ENCODE measurements around the gene AP3D1.

Gene AP3D1

GRCh38 chr19:2126879-2127518 lies 24.4 kb downstream of the AP3D1 start:
- no peak for DNase-seq

- no peak for DNase-seq
Observed at GRCh38 chr19:2123682-2124387, 27.5 kb downstream of the AP3D1 start.

GRCh38 chr19:2122982-2123381 lies 28.4 kb downstream of the AP3D1 start:
- no peak for DNase-seq

GRCh38 chr19:2122251-2122650 lies 29.1 kb downstream of the AP3D1 start:
- no peak for DNase-seq

- DNase-seq, result no peak
Observed at GRCh38 chr19:2121416-2122051, 29.8 kb downstream of the AP3D1 start.

- DNase-seq, result no peak
Observed at GRCh38 chr19:2120821-2121220, 30.5 kb downstream of the AP3D1 start.

GRCh38 chr19:2119921-2120785 lies 31.2 kb downstream of the AP3D1 start:
- DNase-seq, result no peak

- no peak for DNase-seq
Observed at GRCh38 chr19:2118438-2118837, 32.9 kb downstream of the AP3D1 start.

GRCh38 chr19:2117215-2117960 lies 34.0 kb downstream of the AP3D1 start:
- DNase-seq, result no peak

GRCh38 chr19:2116507-2116906 lies 34.9 kb downstream of the AP3D1 start:
- DNase-seq, result no peak

- DNase-seq, result no peak
Observed at GRCh38 chr19:2115911-2116426, 35.4 kb downstream of the AP3D1 start.

- no peak for DNase-seq
Observed at GRCh38 chr19:2115324-2115723, 36.0 kb downstream of the AP3D1 start.

GRCh38 chr19:2114821-2115220 lies 36.5 kb downstream of the AP3D1 start:
- DNase-seq, result no peak

GRCh38 chr19:2114218-2114617 lies 37.1 kb downstream of the AP3D1 start:
- no peak for DNase-seq

- no peak for DNase-seq
Observed at GRCh38 chr19:2113439-2114211, 37.7 kb downstream of the AP3D1 start.

- DNase-seq, result no peak
Observed at GRCh38 chr19:2112516-2113320, 38.6 kb downstream of the AP3D1 start.

GRCh38 chr19:2111886-2112285 lies 39.5 kb downstream of the AP3D1 start:
- no peak for DNase-seq

GRCh38 chr19:2111425-2111824 lies 39.9 kb downstream of the AP3D1 start:
- DNase-seq, result no peak

GRCh38 chr19:2110822-2111221 lies 40.5 kb downstream of the AP3D1 start:
- no peak for DNase-seq

- DNase-seq, result no peak
Observed at GRCh38 chr19:2109046-2109864, 42.1 kb downstream of the AP3D1 start.
